ENCODE results near the gene LDLRAD4.
"Not testable (repeated sequence)": the region's sequence is repeated elsewhere in the genome, so short reads cannot be mapped to it uniquely, and the experiment has no call there.

The LDLRAD4 gene

GRCh38 chr18:13455471-13455870 lies 236.9 kb downstream of the LDLRAD4 start:
- no peak for DNase-seq

DNA sequence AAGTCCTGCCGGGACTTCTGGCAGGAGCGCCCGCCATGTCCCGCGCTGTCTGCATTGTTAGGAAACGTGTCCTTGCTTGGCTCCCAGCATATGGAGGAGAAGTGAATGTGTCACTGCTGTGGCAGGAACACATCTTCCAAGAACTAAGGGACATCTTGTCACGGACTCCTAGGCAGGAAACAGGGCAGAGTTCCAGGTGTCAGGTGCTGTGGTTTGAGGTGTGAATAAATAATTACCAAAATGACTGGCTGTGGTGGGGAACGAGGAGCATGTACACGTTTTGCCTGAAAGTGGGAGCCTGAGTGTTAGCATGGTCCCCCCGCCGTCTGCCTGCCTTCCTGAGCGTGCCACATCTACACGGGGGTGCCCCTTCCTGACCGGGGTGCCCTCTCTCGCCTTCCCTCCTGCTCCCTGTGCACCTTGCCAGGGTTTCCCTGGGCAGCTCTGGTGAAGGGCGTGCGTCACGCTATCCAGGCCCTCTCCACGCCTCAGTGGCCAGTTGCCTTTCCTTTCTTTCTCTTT lies 237.5 kb downstream of the LDLRAD4 start:
- no peak for DNase-seq

DNA sequence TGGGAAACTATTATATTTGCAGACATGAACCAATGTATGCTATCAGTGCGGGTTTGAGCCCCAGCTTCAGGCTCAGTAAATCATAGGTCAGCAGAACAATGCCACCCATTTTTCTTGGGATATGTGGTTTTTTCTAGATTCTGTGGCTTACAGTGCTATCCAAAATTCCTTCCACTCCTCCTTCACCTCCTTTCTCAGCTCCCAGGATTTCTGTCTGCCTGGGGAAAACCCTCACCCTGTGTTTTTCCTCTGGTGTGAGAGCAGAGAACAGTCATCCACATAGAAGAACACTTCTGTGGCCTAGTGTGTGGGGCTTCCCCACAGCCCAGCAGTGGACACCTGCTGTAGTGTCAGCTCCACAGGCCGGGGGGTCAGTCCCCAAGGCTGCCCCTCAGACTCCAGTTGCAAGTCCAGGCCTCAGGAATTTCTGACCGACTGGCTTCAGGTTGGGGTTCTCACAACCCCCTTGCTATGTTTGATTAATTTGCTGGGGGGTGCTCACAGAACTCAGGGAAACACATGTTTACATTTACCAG lies 238.2 kb downstream of the LDLRAD4 start:
- DNase-seq = no peak

DNA sequence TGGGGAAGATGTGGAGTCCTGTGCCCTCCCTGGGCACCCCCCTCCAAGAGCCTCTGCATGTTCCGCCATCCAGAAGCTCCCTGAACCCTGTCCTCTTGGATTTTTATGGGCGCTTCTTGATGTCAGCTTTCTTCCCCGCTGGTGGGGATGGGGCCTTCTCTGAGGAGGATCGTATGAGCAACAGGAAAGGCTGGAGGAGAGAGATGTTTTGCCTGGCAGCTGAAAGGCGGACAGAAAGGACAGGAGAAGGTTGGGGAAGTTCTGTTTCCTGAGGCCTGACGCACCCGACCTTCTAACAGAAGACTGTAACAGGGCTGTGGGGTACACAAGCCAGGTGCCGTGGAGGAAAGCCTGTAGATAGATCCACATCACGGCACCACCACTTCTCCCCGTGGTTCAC lies 238.8 kb downstream of the LDLRAD4 start:
- no peak for DNase-seq

- DNase-seq = no peak
These were observed 242.4 kb downstream of the LDLRAD4 start for GRCh38 chr18:13460946-13461345.

GRCh38 chr18:13461469-13461868 lies 242.9 kb downstream of the LDLRAD4 start:
- no peak for DNase-seq

DNA sequence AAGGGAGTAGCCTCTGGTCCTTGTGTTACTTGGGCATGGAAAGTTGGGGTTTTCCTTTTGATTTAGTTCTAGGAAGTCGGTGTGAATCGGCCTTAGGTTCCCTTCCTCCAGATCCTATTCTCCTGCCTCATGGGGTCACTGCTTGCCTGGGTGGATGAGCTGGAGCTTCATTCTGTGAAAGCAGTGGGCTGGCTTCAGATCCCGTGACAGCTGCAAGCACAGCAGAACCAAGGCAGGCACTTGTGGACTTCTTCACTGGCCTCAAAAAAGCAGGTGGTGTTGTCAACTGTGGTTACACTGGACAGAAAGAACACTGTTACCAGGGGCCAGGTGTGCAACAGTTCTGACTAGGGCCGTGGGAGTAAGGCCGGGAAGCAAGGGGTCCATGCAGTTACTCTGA lies 243.4 kb downstream of the LDLRAD4 start:
- DNase-seq = no peak

DNA sequence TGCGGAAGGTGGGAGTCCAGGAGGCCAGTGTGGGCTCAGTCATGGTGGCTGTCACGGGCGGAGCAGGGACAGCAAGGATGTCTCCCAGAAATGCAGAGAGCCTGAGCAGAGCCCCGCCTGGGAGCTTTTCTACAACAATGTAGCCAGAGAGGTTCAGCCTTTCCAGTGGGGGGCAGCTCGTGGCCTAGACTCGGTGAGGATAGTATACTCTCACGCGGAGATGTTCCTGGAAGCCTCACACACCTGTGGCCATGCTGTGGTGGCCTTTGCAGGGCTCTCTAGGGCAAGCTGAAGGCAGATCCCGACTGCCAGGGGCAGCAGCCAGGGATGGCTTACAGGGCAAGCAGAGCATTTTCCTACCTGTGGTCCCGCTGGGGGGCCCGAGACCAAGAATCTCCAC lies 244.1 kb downstream of the LDLRAD4 start:
- DNase-seq = no peak

DNA sequence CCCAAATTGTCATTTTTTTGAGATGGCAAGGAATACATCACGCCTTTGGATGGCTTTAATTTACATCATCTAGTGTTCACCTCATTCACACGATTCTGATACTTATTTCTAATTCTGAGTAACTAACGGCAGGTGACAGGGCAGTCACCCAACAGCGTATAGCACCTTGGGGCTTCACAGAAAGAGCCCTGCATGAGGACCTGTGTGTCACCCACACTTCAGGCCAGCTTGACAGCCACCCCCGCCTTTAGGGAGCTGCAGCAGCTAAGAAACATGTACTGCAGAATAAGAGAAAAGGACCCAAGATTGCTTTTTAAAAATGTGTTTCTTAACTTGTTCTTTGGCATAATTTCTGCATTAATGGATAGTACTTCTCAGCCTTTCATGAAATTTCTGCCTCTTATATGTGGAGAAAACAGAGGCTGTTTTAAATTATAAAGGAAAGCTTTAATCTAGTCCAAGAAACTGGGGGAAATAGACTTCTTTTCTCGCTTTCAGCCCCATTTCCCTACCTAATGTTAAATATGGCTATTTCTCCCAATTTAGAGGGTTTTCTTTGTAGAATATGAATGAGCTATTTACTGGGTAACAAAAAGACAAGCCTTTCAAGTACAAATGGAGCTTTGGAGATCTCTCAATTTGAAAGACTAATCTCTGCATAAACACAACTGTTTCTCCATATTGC lies 245.1 kb downstream of the LDLRAD4 start:
- no peak for DNase-seq

DNA sequence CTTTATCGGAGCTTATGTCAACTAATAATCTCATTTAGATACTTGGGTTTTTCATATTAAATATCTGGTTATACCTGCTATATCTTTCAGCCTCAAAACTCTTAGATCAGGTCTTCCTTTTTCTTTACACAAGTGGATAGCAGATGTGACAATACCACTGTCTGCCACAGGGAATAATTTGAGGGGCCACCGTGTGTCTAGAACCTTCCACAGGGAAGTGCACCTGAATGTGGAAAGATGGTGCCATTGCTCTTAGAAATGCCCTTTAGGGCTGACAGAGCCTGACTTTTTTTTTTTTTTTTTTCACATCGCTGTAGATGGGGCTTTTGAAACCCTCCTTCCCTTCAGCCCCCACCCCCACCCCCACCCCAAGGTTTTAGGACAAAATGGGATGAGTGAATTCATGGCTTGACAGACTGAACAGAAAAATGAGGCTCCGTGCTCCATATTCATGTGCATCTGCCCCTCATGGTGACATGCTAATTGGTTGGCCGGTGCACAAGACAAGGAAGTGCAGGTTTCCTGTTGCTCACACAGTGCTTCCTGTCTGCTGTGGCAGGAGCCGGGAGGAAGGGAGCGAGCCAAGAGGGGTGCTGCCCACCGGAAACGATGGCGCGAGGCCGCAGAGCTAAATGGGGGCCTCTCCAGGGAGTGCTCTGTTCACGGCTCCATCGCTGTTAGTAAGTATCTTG lies 246.0 kb downstream of the LDLRAD4 start:
- DNase-seq = no peak

GRCh38 chr18:13465124-13465446 lies 246.5 kb downstream of the LDLRAD4 start:
- no peak for DNase-seq

GRCh38 chr18:13465476-13465875 lies 246.9 kb downstream of the LDLRAD4 start:
- DNase-seq = no peak

GRCh38 chr18:13470516-13471197 lies 252.1 kb downstream of the LDLRAD4 start:
- no peak for DNase-seq

- no peak for DNase-seq
These were observed 252.8 kb downstream of the LDLRAD4 start for GRCh38 chr18:13471198-13471845.

GRCh38 chr18:13471971-13472628 lies 253.5 kb downstream of the LDLRAD4 start:
- DNase-seq = no peak

- DNase-seq = no peak
These were observed 255.2 kb downstream of the LDLRAD4 start for GRCh38 chr18:13473751-13474150.

GRCh38 chr18:13474336-13474735 lies 255.8 kb downstream of the LDLRAD4 start:
- DNase-seq = no peak

- DNase-seq = no peak
These were observed 256.5 kb downstream of the LDLRAD4 start for GRCh38 chr18:13474907-13475545.

- not testable (repeated sequence) for DNase-seq
These were observed 257.8 kb downstream of the LDLRAD4 start for GRCh38 chr18:13476312-13476711.

DNA sequence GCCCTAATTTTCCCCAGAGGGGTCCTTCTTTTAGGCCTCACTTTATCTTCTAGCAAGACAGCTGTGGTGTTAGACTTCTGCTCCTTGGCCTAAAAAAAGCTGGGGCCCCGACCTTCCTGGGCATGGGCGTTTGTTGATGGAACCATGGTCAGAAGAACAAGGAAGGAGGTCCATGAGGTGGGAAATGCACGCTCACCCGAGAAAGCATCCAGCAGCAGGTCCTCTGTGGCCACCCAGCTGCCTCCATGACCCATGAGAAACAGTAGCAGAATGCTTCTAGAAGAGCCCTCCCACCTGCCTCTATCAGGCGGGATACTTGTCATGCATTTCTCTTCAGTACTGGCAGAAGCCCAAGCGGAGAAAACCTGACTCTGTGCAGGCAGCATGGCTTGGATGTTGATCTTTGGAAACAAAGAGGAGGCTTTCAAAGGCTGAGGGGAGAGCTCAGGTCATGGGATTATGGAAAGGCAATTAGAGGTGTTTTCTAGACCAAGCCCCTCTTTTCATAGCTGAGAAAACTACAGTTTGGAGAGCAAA lies 258.7 kb downstream of the LDLRAD4 start:
- DNase-seq = no peak

DNA sequence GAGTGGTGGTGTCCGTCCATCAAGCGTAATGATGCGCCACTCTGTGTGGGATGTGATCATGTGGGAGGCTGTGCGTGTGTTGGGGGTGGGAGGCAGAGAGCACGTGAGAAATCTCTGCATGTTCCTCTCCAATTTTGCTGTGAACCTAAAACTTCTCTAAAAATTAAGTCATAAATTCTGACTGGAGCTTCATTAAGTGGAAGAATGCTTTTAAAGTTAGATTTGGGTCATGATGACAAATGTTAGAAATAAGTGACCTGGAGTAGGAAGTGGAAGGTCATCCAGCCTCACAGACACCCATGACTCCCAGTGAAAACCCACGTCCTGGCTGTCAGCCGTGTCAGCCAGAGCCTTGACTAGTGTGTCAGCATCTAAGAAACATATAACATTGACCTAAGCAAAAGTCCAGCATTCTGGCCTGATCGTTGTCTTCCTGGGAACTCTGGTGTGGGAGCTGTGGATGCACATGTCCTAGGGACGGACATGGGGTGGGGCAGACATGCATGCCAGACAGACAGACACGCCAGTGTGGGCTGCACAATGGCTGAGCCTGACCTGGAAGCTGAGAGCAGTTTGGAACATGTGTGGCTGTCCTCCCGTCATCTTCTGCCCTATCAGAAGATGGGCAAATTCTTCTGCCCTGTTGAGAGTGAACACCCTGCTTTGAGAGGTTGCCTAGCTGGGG lies 262.2 kb downstream of the LDLRAD4 start:
- DNase-seq = no peak
